22Rv1 (cell line): ENCODE results near the gene LMO3.

Experiments
- H3K27ac ChIP-seq: fragments of 450-650 bp; 2 replicates; pipeline ENCODE4 v1.5.1; 2017
- ZFX ChIP-seq: fragments of 450-650 bp; IDR thresholded peaks from 2 replicates; pipeline ENCODE4 v1.6.1; 2017; ENCODE audit warnings: antibody characterized with exemption, borderline replicate concordance
- TF ChIP-seq, protein P1 (sequence below): fragments of 450-650 bp; IDR thresholded peaks from 2 replicates; pipeline ENCODE4 v1.5.1; 2017; ENCODE audit warnings: mild to moderate bottlenecking

LMO3 gene

DNA sequence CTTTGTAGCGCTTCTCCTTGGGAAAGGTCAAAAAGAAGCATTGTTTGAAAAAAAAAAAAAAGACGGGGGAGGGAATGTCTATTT, at the start of gene LMO3:
Gene LMO3, minus strand, starts transcription at position 46 of the 84 bp plus-strand sequence. CDS start 5,302 bp downstream, outside the sequence.
- H3K27ac ChIP-seq = peak within 1 kb of the TSS; percentile 32; the same call in 1 of the 2 replicates

DNA sequence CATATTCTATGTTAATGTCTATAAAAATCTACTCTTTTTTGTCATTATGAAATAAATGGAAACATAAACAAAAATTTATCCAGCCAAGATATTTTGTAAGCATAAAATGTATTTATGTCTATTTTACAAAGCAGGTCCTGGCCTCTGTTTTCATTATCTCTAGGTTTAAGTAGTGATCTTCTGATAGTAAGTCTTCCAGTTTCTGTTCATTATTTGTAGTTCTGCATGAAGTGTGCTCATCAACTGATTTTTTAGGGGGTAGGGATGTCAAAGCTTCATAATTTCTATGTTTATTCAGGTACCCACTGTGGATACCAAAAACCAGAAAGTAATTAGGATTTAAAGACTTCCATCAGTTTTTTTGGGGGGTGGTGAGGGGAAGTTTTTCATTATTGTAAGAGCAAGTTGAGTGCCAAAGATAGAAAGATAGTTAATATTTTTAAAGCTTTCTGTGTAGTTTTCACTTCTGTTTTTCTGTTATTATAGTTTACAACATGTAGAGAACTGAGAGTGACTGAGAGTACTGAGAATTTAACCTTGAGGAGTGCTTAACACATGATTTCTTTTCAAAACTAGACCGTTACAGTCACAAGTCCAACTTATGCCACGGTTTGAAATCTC, 30.6 kb upstream of the LMO3 start:
- H3K27ac ChIP-seq = no peak overlapping the region
- no peak for TF ChIP-seq ZFX
- TF ChIP-seq, protein P1, sequence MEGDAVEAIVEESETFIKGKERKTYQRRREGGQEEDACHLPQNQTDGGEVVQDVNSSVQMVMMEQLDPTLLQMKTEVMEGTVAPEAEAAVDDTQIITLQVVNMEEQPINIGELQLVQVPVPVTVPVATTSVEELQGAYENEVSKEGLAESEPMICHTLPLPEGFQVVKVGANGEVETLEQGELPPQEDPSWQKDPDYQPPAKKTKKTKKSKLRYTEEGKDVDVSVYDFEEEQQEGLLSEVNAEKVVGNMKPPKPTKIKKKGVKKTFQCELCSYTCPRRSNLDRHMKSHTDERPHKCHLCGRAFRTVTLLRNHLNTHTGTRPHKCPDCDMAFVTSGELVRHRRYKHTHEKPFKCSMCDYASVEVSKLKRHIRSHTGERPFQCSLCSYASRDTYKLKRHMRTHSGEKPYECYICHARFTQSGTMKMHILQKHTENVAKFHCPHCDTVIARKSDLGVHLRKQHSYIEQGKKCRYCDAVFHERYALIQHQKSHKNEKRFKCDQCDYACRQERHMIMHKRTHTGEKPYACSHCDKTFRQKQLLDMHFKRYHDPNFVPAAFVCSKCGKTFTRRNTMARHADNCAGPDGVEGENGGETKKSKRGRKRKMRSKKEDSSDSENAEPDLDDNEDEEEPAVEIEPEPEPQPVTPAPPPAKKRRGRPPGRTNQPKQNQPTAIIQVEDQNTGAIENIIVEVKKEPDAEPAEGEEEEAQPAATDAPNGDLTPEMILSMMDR = no peak

More for the DNA sequence above, at the start of gene LMO3:
- TF ChIP-seq, protein P1 = no peak
- TF ChIP-seq ZFX = no peak

DNA sequence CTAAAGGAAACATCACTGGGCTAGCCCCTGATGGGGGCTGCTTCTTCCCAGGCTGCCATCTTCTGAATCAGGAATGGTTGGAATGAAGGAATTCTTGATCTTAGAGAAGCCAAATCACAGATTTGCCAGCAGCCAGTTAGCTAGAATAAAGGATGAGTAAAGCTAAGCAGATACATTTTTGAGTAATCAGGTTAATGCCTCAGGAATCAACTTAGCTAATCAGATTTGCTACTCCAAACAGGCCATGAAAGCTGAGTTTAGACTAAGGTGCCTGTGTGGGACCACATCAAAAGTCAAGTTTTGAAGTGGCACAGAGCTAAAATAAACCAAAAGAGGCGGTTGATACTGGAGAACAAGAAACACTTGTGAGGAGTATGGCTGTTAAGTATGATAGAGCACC, 28.8 kb upstream of the LMO3 start:
- TF ChIP-seq, protein P1 = no peak
- no peak for TF ChIP-seq ZFX
- H3K27ac ChIP-seq = no peak overlapping the region

DNA sequence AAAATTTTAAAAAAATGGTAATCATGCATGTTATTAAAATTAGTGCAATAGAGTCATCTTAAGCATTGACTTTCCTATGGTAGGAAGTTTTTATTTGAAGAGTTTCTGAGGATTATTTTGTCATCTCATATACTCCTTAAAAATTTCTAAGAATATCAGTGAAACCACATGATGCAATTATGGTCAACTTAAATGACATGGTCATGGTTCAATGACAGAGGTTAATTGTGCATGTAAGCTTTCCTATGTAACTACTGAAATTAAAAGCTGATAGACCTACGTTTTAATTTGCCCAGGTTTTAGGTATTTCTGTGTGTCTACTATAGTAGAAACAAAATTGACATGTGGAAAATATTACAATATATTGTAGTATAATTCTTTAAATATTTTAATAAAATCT, 21.0 kb upstream of the LMO3 start:
- H3K27ac ChIP-seq = no peak overlapping the region
- TF ChIP-seq, protein P1 = no peak
- no peak for TF ChIP-seq ZFX

DNA sequence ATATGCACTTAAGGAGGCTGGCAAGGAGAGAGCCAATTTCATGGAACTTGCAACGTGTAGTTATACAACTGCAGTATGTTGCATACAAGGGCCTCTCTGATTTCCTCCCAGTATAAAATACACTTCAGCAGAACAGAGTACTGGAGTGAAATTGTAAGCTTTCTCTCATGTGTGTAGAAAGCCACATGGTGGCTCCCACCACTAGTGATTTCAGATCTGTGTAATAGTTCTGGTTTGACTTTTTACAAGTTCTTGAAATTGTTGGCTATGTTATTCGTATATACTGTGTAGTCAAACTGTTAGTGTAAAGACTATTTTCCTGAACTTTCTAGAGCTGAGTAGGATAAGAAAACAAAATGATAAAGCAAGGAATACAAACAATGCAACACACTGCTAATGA, 16.4 kb upstream of the LMO3 start:
- no peak overlapping the region for H3K27ac ChIP-seq
- TF ChIP-seq ZFX = no peak

DNA sequence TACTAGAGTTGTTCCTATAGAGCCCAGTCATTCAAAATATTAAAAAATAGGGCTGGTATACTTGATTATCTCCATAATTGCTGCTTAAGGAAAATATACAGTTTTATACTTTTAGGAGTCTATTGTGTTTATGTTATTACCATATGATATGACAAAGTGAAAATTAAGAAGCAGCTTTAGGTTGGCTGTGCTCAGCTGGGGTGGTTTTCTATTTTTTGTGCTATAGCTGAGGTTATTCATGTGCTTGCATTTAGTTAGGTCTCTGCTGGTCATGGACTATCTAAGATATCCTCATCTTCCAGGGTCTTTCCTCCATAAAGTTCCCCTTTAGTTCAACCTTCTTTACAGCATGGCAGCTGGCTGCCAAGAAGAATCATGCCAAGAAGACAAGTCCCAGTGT, 13.6 kb upstream of the LMO3 start:
- H3K27ac ChIP-seq = no peak overlapping the region
- no peak for TF ChIP-seq ZFX
- TF ChIP-seq, protein P1 = no peak

DNA sequence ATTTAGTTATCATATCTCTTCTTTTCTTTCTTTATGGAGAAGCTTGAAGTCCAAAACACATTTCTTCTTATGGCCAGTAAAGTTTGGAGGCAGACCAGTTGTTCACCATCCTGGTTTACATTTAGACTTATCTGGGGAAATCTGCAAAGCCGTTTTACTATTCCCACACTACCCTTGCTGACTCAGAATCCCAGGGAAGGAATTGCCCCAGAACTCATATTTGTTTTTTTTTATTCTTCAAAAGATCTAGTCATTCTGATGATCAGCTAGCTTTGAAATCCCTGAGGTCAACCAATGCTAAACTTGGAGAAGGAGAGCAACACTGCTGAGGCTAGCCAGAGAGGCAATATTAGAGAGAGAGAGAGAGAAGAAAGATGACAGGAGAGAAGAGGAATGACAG, 12.3 kb upstream of the LMO3 start:
- TF ChIP-seq ZFX = no peak
- TF ChIP-seq, protein P1 = no peak
- no peak overlapping the region for H3K27ac ChIP-seq

DNA sequence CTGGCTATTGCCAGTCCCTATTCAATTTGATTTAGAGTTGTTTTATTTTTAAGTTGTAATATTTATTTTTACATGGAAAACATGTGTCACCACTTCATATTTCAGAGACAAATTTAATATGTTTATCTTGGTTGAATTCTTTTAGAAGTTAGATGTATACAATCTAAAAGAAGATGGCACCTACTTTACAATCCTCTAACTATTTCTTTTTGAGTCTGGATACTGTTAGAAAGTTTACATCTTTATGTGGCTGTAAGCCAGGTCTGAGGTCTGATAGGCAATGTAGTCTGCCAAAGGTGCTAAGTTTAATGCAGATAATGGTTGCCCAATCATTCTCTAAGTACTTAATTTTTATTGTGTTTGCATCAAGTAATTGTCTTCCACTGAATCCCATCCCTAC, 7.2 kb upstream of the LMO3 start:
- H3K27ac ChIP-seq = no peak overlapping the region
- no peak for TF ChIP-seq ZFX
- TF ChIP-seq, protein P1 = no peak
